Stimulated activated CD4-positive, alpha-beta T cell treated with anti-CD3 and anti-CD28 coated beads, Interleukin-12 subunit alpha, Interleukin-12 subunit beta, amount 100 ng/mL, for 48 hours (primary cell): ENCODE data around the gene RAB5IF.
A peak's percentile ranks its signal among the peaks of the same experiment; 100 is the strongest.
"Not testable (repeated sequence)": the region's sequence is repeated elsewhere in the genome, so short reads cannot be mapped to it uniquely, and the experiment has no call there.

Experiments
- DNase-seq, 3 donors: peaks; one replicate each; pipeline ENCODE4 v3.0.0-alpha.2; 2020; ENCODE audit warnings: low read depth in 2 of 3, low spot score in 1 of 3

The RAB5IF gene

DNA sequence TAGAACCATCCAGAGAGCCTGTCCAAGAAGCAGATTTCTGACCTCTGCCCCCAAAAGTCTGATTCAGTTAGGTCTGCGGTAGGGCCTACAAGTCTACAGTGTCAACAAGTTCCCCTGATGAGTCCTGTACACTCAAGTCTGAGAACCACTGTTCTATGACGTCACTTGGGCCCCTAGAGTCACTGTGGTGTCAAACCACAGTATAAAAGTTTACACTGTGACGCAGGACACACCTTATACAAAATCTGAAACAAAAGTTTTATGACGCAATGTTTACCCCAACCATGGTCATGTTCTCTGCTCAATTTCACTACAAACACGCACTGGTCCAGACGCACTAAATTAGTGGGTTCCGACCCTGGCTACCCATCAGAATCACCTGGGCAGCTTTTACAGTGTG is 22.5 kb downstream of the RAB5IF start:
- no peak for DNase-seq

DNA sequence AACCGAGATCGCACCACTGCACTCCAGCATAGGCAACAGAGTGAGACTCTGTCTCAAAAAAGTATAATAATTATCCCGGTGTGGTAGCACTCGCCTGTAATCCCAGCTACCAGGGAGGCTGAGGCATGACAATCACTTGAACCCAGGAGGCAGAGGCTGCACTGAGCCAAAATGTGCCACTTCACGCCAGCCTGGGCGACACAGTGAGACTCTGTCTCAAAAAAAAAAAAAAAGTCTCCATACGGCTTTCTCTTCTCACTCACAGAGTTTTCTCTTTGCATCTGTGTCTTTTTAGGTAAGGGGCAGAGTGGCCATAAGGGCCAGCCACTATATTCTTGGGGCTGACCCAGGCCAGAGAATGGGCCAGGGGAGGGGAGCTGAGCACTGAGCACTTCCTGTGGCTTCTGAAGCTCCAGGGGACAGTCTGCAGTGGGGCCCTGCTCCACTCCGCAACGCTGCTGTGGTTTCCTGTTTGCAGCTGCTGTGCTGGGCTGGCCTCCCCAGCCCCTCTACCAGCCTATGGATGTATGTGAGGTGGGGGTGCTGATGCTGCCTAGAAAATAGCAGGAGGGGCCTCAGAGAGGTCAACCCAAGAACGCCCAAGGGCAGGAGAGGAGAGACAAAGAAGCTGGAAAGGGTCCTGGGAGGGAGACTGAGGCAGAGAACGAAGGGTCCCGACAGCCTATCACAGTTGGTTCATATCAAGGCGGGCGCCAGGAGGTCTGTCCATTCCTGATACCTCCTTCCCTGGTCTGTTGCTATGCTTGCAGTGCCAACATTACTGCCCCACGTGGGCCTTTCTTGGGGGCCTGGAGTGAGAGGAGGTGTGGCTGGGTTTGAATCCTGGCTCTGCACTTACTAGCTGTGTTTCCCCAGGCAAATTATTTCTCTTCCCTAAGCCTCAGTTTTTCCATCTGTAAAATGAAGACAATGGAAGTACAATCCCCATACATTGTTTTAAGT is 24.4 kb downstream of the RAB5IF start:
- DNase-seq, result peak in 1 of 3 donors; percentile 40

DNA sequence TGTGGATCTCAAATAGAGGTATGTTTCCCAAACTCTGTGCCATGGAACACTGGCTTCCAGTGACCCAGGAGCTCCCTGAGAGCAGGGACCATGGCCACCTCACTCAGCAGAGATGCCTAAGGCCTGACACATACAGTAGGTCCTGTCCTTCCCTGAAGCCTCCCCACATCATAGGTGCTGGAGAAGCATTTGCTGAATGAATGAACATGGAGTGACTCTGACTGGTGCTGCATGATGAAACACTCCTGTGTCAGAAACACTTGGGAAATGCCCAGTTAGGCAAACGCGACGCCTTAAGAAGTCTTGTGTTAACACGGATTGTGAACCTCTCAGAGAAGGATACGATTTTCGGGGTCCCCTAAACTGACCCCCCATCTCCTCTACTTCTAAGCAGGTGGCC is 26.1 kb downstream of the RAB5IF start:
- DNase-seq, result no peak

DNA sequence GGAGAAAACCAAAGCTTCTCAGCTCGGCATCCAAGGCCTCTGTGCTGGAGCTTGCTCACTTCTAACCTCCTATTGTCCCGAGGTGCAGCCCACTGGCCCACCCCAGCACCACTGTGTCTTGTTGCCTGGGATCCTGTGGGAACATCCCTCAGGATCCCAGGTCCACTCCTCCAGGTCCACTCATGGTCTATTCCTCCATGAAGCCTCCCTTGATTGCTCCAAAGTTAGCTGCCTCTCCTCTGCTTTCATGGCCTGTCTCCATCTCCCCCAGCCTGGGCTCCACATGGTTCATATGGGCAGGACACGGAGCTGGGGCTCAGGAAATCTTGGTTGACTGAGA is 26.5 kb downstream of the RAB5IF start:
- no peak for DNase-seq

DNA sequence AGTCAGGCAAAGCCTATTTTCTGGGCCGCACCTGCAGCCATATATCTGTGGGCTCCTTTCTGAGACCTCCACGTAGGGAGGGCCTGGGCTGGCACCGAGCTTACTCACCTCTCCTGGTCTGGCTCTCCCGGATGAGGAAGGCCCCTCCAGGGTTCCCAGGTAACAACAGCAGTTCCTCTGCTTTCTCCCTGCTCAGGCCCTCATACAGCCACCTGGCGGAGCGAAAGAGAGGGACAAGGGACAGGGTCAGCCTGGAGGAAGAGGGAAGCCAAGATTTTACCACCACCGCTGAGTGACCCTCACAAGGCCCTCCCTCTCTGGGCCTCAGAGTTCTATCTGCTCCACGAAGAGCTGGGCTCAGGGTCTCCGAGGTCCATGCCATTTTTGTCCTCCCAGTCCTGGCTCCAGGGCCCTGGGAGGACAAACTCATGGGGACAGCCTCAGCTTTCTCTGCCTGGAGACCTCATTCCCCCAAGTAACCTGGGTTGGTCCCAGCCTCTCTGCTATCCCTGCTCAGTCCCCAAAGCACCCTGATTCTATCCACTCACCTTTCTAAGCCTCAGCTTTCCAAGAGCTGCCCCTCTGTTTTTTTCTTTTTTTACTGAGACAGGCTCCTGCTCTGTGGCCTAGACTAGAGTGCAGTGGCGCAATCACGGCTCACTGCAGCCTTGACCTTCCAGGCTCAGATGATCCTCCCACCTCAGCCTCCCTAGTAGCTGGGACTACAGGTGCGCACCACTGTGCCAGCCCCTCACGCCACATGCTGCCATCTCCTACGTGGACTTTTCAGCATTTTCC is 27.1 kb downstream of the RAB5IF start:
- no peak for DNase-seq

DNA sequence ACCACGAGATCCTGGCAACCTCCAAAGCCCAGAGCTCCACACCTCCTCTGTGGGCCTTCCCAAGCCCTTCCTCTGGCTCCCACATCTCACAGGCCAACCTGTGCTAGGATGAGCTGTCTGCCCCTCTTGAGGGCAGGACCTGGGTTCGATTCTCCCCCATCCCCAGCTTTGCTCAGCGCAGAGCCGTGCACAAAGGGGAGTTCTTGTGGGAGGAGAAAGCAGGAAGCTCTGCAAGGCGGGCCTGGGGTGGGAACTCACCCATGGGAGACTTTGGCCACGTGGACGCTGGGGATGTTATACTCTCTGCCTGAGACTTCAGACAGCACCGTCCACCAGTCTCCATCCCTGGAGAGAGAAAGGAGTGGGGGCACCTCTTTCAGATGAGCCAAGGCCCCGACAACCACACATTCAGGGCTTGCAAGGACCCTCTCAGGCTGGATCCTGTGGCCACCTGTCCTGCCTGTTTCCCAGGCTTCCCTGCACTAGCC is 27.8 kb downstream of the RAB5IF start:
- DNase-seq, result no peak

DNA sequence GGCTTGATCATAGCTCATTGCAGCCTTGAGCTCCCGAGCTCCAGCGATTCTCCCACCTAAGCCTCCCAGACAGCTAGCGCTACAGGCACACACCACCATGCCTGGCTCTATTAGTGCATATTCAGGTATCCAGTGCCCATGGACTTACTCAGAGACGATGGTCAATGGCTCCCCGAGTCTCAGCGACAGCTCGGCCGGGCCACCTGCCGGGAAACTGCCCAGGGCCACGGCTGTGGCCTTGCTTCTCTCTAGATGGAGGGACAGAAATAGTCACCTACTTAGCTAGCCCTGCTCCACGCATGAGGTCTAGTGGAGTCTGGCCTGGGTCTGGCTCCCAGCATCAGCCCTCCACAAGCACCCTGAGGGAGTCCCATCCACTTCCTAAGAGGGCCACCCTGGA is 28.8 kb downstream of the RAB5IF start:
- DNase-seq, result no peak

DNA sequence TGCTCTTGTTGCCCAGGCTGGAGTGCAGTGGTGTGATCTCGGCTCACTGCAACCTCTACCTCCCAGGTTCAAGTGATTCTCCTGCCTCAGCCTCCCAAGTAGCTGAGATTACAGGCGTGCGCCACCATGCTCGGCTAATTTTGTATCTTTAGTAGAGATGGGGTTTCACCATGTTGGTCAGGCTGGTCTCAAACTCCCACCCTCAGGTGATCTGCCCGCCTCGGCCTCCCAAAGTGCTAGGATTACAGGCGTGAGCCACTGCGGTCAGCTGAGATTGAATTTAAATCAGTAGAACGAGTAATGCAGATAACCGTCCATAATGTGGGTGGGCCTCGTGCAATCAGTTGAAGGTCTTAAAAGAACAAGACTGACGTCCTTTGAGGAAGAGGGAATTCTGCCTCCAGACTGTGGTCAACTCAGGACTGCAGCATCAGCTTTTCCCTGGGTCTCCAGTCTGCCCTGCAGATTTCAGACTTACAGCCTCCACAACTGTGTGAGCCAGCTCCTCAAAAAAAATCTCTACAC is 33.4 kb downstream of the RAB5IF start:
- DNase-seq, result not testable (repeated sequence)

DNA sequence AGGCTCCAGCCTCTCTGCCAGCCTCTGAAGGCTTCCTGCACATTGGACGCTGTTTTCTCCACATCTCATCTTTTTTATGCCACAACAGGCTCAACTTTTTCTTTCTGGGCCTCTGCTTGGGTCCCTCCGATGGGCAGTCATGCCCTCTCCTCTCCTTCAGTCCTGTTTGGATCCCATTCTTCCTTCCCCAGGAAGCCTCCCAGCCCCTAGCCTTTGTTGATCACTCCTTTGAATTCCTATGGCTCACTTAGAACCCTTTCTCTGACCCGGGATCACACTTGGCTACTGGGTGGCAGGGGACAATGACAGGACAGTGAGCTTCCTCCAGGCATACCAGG is 35.9 kb downstream of the RAB5IF start:
- no peak for DNase-seq

DNA sequence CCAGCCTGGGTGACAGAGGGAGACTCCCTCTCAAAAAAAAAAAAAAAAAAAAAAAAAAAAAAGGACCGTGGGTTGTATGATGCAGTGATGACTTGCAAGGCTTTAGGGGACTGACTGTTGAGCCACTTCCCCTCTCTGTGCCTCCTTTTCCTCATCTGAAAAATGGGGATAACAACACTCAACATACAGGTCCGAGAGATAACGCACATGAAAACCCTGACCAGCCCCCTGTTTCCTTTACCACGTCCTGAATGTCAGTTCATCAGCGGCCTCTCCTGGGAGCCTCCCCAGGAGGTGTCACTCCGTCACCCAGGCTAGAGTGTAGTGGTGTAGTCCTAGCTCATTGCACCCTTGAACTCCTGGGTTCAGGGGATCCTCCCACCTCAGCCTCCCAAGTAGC is 36.6 kb downstream of the RAB5IF start:
- DNase-seq, result no peak

DNA sequence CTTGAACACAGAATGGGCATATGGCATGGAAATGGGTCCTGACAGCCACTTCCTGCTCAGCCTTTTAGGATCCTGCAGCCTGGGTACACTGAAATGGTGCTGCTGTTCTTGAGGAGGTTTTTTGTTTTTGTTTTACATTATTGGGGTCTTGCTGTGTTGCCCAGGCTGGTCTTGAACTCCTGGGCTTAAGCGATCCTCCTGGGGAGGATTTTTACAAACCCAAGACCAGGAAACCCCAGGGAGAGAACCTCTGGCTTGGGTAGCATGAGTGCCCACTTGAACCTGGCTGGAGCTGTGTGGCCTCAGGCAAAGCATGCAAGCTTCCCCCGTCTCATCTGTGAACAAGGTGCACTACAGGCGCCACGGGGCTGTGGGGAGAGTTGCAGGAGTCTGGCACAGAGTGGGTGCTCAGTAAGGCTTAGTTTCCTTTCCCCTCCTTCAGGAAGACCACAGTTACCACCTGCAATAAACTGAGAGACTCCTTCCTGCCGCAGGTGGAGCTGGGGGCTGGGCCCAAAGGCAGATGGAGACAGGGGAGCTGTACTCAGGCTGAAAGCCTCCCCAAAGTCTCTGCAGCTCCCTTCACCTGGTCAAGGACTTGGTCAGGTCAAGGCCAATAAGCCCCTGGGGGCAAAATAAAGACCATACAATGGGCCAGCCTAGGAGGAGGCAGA is 38.6 kb downstream of the RAB5IF start:
- DNase-seq, result peak; percentile 37 to 50 (median 50)

DNA sequence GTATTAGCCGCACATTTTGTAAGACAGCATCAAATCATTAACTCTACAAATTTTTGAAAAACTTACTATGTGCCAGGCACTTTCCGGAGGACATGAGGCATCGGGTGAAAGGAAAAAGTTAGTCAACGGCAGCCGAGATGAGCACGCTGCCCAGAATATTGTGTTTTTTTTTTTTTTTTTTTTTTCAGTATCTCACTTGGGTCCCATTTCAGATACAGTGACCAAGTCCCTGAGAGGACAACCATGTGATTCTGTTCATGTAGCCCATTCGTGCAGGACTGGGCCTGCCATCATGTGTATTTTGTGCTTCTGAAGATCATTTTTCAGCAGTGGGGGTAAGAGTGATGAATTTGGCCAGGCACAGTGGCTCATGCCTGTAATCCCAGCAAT is 39.1 kb downstream of the RAB5IF start:
- peak in 2 of 3 donors; percentile 39 to 45 for DNase-seq

DNA sequence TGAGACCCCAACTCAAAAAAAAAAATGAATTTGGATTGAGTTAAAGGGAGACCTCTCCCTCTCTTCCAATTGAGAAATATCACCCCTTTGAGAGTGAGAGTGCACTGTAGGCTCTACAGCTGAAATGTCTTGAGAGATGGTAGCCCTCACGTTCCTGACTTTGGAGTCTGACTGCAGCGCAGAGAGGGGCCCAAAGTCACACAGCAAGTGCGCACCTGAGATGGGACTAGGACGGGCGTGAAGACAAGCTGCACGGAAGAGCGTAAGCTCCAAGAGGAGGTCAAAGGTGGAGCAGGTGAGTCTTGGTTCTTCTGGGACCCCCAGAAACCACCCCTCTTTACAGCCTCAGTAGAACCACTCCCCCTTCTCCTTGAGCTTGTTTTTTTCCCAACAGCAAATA is 39.8 kb downstream of the RAB5IF start:
- DNase-seq, result no peak

DNA sequence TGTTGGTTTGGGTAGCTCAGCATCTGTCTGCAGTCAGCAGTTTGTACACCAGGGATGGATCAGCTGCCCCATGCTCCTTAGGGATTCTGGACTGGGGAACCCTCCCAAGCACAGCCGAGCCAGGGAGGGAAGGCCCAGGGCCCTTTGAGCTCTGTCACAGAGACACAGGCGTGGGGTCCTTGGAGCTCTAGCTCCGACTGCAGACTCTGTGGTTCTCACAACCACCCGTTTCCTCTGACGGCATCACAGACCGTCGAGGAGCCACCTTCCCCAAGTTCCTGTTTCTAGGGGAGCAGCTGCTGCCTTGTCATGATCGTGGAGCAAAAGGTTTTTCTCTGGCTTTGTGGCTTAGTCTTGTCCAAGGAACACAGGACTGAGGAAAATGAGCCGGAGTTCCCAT is 40.4 kb downstream of the RAB5IF start, which contains the start of gene SLA2:
Gene SLA2 (minus strand): TSS at position 199 of the 400 bp plus-strand sequence. CDS start 4,861 bp downstream, outside the sequence.
- peak; percentile 33 to 53 (median 40) for DNase-seq

DNA sequence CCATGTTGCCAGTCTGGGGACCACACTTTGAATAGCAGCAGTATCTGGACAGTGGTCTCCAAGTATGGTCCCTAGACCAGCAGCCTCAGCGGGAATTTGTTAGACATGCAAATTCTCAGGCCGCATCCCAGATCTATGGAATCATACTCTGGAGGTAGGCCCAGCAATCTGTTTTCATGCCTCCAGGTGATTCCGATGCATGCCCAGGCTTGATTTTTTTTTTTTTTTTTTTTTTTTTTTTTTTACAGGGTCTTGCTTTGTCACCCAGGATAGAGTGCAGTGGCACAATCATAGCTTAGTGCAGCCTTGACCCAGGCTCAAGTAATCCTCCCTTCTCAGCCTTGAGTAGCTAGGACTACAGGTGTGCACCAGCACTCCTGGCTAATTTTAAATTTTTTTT is 41.1 kb downstream of the RAB5IF start:
- DNase-seq, result no peak

DNA sequence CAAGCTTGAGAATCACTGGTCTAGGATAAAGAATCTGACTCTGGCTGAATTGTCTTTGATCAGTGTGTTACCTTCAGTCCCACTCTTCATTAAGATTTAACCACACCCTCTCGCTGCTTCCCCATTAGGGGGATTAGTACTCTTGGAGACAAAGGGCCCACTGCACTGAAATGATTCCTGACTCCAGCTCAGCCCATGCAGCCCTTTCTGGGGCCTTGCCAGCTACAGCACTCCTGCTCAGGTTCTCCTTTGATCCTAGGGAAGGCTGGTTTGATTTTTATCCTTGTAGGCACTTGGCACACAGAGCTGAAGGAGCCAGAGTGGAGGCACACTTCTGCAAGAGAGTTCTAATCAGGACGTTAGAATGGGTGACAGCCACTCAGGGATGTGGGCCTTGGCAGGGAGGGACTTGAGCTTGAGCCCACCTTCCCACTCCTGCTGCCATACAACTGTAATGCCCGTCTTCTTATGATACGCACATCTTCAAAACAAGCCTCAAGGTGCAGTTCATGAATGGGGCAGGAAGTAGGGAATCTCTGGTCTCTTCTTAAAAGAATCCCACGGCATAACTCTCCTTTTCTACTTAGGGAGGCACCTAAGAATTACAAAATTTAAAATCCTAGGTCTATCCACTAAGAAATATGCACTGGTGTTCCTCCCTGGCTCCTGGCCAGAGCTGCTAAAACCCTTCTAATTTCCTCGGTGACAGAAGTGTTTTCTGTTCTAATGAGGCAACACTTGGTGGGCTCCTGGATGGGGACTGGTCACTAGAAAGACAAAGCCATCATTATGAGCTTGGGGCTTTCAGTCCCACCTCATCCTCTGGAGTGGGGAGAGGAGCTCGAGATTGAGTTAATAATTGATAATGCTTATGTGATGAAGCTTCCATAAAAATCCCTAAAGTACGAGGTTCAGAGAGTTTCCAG is 41.9 kb downstream of the RAB5IF start:
- DNase-seq, result no peak

DNA sequence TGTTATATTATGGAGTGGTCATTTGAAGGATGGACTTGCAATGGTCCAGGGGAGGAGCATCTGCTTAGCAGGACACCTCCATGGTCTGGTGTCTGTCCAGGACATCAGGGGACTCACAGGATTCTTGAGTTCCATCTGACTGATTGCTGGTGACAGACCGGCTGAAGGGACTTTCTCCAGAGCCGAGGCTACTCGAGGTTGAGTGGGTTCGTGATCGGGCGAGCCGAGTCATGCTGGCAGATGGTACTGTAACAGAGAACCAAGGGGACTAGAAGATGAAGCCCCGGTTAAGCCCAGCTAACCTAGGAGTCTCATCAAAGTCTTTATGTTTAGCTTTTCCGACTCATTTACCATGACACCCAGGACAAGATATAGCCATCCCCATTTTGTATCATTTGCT is 47.9 kb downstream of the RAB5IF start:
- DNase-seq, result no peak

DNA sequence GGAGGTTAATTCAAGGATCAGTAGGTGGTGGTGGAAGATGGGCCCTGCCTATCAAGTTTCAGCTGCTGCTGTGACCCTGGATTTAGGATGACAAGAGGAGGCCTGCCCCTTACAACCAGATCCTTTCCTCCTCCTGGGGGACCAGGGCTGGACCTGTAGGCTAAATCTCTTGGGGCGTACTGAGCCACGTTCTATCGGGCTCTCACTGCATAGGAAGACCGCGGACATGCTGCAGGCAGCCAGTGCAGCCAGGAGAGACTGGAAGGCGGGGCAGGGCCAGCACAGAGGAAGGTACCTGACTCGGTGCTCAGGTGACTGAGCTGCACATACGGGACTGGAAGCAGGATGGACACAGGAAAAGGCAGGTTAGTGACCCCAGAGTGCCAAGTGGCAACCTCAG is 48.9 kb downstream of the RAB5IF start:
- DNase-seq, result no peak

DNA sequence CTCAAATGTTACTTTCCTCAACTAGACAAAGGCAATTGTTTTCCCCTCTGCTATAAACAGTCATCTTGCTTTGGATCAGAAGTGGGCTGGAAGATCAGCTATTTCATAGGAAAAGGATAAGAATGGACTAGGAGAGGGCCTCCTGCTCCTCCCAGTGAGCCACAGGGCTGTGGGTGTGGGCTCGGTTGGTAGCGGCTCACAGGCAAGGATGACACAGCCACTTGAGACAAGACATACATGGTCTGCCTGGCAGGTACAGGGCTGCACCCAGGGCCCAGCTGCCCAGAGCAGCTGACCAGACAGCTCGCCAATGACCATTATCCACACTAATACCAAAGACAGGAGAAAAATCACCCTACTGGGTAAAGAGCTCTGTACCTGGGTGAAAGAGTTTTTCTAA is 49.4 kb downstream of the RAB5IF start:
- DNase-seq, result no peak

DNA sequence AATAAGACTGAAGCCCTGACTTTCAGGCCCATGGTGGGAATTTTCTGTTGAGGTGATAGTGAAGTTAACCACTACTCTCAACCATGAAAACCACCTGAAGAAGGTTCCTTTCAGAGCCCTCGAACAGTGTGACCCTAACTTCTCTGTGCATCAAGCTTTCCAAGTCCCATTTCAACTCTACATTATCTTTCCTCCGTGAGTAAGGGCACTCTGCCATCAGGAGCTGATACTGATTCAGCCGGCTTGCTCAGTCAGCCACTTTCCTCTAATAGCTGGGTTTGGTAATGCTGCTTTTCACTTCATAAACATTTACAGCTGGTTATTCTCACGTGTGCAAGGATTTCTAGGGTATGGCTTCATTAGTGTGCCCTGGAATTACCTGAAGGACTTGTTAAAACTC is 51.2 kb downstream of the RAB5IF start:
- DNase-seq, result no peak
